A549 (cell line): Measurements from ENCODE around the gene LSP1. TPM values are rescaled to one million over a fixed set of nuclear protein-coding genes. Genes with fewer than 3 reads are reported as not detected.

Source experiments
- ATAC-seq, 2 experiments: fragments of 200-7000 bp in 1 of 2; fragments of >200 bp in 1 of 2; cut with Nextera tagmentation in 1 of 2; cut with Tn5 transposase in 1 of 2; 3 replicates each; pipeline versions ENCODE4 v1.8.0 to v1.9.1; 2018 to 2020; ENCODE audit warnings: mild to moderate bottlenecking in 1 of 2, moderate library complexity in 1 of 2
- CTCF ChIA-PET: fragments of 300-600 bp; sonication (Branson Sonifier 250); formaldehyde crosslinking; extraction: SDS; loops from one replicate; lab custom pipeline; 2021; ENCODE audit warnings: antibody characterized with exemption, inconsistent platforms; lab: Yijun Ruan, JAX
- POLR2A ChIA-PET: fragments of 350-600 bp; formaldehyde crosslinking; extraction: SDS; loops from one replicate; lab custom pipeline; 2021; ENCODE audit warnings: antibody characterized with exemption, inconsistent platforms; lab: Yijun Ruan, JAX
- DNase-seq, 2 experiments: peaks; one replicate each; pipeline versions ENCODE4 v3.0.0 to v3.0.0-alpha.2; 2011 to 2016; ENCODE audit warnings: low read depth in 1 of 2, low spot score in 1 of 2
- FAIRE-seq: peaks from 2 replicates; lab custom pipeline; 2011; peaks lifted over from hg19 to GRCh38; lab: Jason Lieb, UNC
- H3K27ac ChIP-seq, 2 experiments: fragments of >200 bp; sonication (Bioruptor Twin); formaldehyde crosslinking; 3 replicates each; pipeline ENCODE4 v1.5.1; 2016 to 2017
- H3K4me1 ChIP-seq: fragments of >200 bp; sonication (Bioruptor Twin); formaldehyde crosslinking; 3 replicates; pipeline ENCODE4 v1.6.1; 2016
- H3K4me2 ChIP-seq: fragments of >200 bp; sonication (Bioruptor Twin); formaldehyde crosslinking; 3 replicates; pipeline ENCODE4 v1.6.1; 2016
- H3K4me3 ChIP-seq: fragments of >200 bp; sonication (Bioruptor Twin); formaldehyde crosslinking; 3 replicates; pipeline ENCODE4 v1.5.1; 2016
- H3K9me3 ChIP-seq: fragments of >200 bp; sonication (Bioruptor Twin); formaldehyde crosslinking; 3 replicates; pipeline ENCODE4 v1.6.1; 2016
- CBX2 ChIP-seq: fragments of 200-600 bp; sonication (generic); IDR thresholded peaks from 2 replicates; pipeline ENCODE4 v1.6.1; 2016; ENCODE audit warnings: low read depth, mild to moderate bottlenecking, borderline replicate concordance
- CEBPB ChIP-seq, 2 experiments: fragments of >200 bp in 1 of 2; sonication (Bioruptor Twin) in 1 of 2; formaldehyde crosslinking in 1 of 2; IDR thresholded peaks; 2 replicates each; pipeline ENCODE4 v1.6.1; 2012 to 2016
- EHMT2 ChIP-seq: fragments of 200-600 bp; sonication (generic); IDR thresholded peaks from 2 replicates; pipeline ENCODE4 v1.6.1; 2016; ENCODE audit warnings: antibody characterized with exemption, low read depth, mild to moderate bottlenecking, moderate library complexity
- ESRRA ChIP-seq: fragments of 150-350 bp; IDR thresholded peaks from 2 replicates; pipeline ENCODE4 v1.6.1; 2014; ENCODE audit warnings: mild to moderate bottlenecking, low read length, borderline replicate concordance
- HOXB5 ChIP-seq: fragments of 250-450 bp; sonication (Bioruptor Pico); IDR thresholded peaks from 2 replicates; pipeline ENCODE4 v1.5.0; 2020; ENCODE audit warnings: mild to moderate bottlenecking, moderate library complexity
- MYC ChIP-seq: IDR thresholded peaks from 2 replicates; pipeline ENCODE4 v1.6.1; 2012; ENCODE audit warnings: mild to moderate bottlenecking, inconsistent platforms, low read length, improper control_type of control experiment, borderline replicate concordance
- RARB ChIP-seq: fragments of 250-450 bp; sonication (Bioruptor Pico); IDR thresholded peaks from 2 replicates; pipeline ENCODE4 v1.8.0; 2021; ENCODE audit warnings: mild to moderate bottlenecking, moderate library complexity
- RCOR1 ChIP-seq: fragments of 150-350 bp; IDR thresholded peaks from 2 replicates; pipeline ENCODE4 v1.6.1; 2014; ENCODE audit warnings: antibody characterized with exemption, low read length, low read depth
- TFCP2L1 ChIP-seq: fragments of 250-450 bp; sonication (Bioruptor Pico); IDR thresholded peaks from 2 replicates; pipeline ENCODE4 v1.5.0; 2021; ENCODE audit warnings: mild to moderate bottlenecking
- ZFP36 ChIP-seq: fragments of 450-650 bp; IDR thresholded peaks from 2 replicates; pipeline ENCODE4 v1.6.1; 2014; ENCODE audit warnings: borderline replicate concordance; ENCODE audit not compliant: partially characterized antibody
- WGBS: methylation state at CpG from one replicate; pipeline ENCODE4 v1.1.6; 2017; ENCODE audit errors: missing lambda C conversion rate; 5-methylcytosine and 5-hydroxymethylcytosine counted together
- polyA plus RNA-seq, 4 experiments: library from polyadenylated mRNA; depleted of rRNA in 3 of 4; stranded (reverse); fragments of >200 nt; fragmentation: RNase III in 1 of 4; extraction: RNeasy Plus Mini Kit Qiagen cat#74134 plus additional on column Dnase treatment in 1 of 4; gene quantifications; 2 replicates in 3 of 4; 3 replicates in 1 of 4; pipeline ENCODE4 v1.2.3, GENCODE V29; 2011 to 2017
- TF ChIP-seq, protein P1 (sequence below): fragments of 250-450 bp; sonication (Bioruptor Pico); IDR thresholded peaks from 2 replicates; pipeline ENCODE4 v1.5.0; 2020; ENCODE audit warnings: low read depth, mild to moderate bottlenecking, moderate library complexity
- TF ChIP-seq, protein P2 (sequence below): IDR thresholded peaks from 2 replicates; pipeline ENCODE4 v1.6.1; 2012; ENCODE audit warnings: low read depth, borderline replicate concordance
- TF ChIP-seq, protein P3 (sequence below): fragments of 200-600 bp; sonication (generic); IDR thresholded peaks from 2 replicates; pipeline ENCODE4 v1.6.1; 2016; ENCODE audit warnings: antibody characterized with exemption, mild to moderate bottlenecking, moderate library complexity
- TF ChIP-seq, protein P4 (sequence below): IDR thresholded peaks from 2 replicates; pipeline ENCODE4 v1.6.1; 2012

LSP1 gene
- polyA plus RNA-seq, 2 of the 4 experiments (the other 2 are of a cell fraction), result 0.67 to 3.5 TPM

DNA sequence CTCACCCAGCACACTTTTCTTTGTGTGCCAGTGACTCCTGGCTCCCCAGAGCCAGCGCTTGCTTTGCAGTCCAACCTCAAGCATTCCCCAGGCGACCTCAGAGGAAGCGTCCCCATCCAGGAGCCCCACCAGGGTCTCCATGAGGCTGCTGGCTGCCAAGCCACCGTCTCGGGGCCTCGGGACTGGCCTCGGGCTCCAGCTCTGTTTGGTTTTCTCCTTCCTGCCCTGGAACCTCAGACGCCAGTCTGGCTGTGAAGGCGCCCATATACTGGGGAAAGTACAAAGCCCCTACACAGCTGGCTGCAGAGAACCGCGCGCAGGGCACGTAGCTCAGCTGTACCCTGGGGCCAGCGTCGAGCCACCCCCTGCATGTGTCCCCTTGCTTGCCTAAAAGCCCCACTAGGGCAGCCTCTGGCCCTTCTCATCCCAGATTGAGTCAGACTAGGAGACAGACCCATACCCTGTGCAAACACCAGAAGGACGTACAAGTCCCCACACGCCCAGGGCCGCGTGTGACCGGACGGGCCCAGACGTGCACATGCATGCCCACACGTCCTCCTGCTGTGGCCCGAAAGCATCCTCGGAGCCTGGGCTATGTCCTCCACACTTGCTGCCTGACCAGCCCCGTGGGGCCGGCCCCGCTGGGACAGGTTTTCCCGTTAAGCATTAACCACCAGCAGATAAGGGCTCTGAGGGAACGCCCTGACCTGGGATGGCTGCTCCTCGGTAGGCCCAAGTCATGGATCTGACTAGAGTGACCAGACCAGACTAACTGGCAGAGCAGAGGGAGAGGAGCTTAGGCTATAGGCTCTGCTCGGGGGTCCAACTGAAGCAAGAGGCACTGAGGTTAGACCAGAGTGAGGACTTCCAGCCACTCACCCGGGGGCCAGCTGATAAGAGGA is 22.3 kb upstream of the LSP1 start:
- no peaks in the 10 kb centered on the region for H3K9me3 ChIP-seq
- TF ChIP-seq HOXB5 (no peak), MYC (no peak), ZFP36 (no peak), CEBPB (IDR thresholded peaks at IDR 0.05) (no peak)
- TF ChIP-seq, protein P1, sequence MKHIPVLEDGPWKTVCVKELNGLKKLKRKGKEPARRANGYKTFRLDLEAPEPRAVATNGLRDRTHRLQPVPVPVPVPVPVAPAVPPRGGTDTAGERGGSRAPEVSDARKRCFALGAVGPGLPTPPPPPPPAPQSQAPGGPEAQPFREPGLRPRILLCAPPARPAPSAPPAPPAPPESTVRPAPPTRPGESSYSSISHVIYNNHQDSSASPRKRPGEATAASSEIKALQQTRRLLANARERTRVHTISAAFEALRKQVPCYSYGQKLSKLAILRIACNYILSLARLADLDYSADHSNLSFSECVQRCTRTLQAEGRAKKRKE, result no peak
- FAIRE-seq (no peak), DNase-seq (no peak), ATAC-seq (no peak)
- H3K4me2 ChIP-seq, result peak overlapping the region; percentile 10; the same call in 2 of the 3 replicates
- H3K4me3 ChIP-seq, result no peak overlapping the region
- 54% methylated on average over 17 of the region's 33 CpGs for WGBS
- ChIA-PET POLR2A (interaction anchor here (1.0 to 1.1 kb wide), 2 partner anchors 59 to 137 kb away, joined by 3 to 5 read pairs; no protein-coding TSS in a partner anchor), CTCF (interaction anchor here (0.6 to 13.7 kb wide), 26 partner anchors 11 to 322 kb away, joined by 3 to 605 read pairs (median 28); partner anchors contain the start of genes KRTAP5-6 and LSP1)
- peak overlapping the region; percentile 73 to 89; a peak in 5 of 6 replicates for H3K27ac ChIP-seq
- H3K4me1 ChIP-seq, result peaks cover 80% of the 10 kb centered on the region

DNA sequence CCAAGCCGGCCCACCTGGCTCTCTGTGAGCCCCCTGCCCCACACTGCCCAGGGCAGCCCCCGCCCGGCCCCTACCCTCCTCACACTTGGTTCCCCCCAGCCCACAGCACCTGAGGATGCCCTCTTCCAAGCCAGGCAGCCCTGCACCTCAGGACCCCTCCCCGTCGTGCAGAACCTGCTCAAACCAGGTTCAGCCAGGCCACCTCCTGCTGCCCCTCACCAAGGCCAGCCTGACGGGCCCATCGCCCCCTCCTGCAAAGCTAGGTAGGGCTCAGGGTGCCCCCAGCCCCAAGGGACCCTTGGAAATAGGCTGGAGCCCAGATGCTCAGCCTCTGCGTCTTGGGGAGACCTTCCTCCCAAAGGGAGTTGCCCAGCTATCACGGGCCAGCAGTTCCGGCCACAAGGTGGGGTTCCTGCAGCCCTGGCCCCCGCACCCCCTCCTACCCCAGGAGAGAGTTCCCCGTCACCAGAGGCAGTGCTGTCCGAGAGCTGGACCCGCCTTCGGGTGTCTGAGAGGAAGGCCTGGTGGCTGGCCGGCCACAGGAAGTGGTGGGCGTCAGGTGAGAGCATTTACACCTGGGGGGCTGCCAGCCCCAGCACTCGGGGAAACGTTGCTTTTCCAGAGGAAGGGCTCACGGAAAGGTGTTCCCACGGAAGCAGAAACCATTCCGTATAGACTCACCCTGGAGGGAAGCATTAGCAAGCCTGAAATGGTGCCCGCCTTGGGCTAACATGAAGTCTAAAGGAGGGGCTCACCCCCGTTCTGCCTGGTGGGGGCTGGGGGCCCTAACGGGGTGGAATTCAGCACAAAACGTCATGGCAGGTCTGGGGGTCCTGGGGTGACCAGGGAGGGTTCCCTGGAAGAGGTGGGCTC is 21.3 kb upstream of the LSP1 start:
- ChIA-PET POLR2A (interaction anchor here (3.2 kb wide), 1 partner anchor 138 kb away, joined by 39 read pairs; no protein-coding TSS in a partner anchor), CTCF (interaction anchor here (0.6 to 13.7 kb wide), 59 partner anchors 10 to 321 kb away, joined by 3 to 605 read pairs (median 12); partner anchors contain the start of genes H19, KRTAP5-6 and LSP1)
- 90% methylated on average over 10 of the region's 26 CpGs for WGBS
- no peaks in the 10 kb centered on the region for H3K9me3 ChIP-seq
- FAIRE-seq (no peak), DNase-seq (no peak), ATAC-seq (no peak)
- H3K4me3 ChIP-seq, result no peak overlapping the region
- H3K4me1 ChIP-seq, result peaks cover 74% of the 10 kb centered on the region
- peak overlapping the region; percentile 73 to 89 for H3K27ac ChIP-seq
- no peak for TF ChIP-seq RARB (CRISPR knock-in tag)
- TF ChIP-seq EHMT2, result no peak
- no peak for TF ChIP-seq RCOR1
- TF ChIP-seq, protein P2, sequence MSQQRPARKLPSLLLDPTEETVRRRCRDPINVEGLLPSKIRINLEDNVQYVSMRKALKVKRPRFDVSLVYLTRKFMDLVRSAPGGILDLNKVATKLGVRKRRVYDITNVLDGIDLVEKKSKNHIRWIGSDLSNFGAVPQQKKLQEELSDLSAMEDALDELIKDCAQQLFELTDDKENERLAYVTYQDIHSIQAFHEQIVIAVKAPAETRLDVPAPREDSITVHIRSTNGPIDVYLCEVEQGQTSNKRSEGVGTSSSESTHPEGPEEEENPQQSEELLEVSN, result no peak
- TF ChIP-seq ESRRA, result no peak
- no peak for TF ChIP-seq CBX2
- TF ChIP-seq, protein P3, sequence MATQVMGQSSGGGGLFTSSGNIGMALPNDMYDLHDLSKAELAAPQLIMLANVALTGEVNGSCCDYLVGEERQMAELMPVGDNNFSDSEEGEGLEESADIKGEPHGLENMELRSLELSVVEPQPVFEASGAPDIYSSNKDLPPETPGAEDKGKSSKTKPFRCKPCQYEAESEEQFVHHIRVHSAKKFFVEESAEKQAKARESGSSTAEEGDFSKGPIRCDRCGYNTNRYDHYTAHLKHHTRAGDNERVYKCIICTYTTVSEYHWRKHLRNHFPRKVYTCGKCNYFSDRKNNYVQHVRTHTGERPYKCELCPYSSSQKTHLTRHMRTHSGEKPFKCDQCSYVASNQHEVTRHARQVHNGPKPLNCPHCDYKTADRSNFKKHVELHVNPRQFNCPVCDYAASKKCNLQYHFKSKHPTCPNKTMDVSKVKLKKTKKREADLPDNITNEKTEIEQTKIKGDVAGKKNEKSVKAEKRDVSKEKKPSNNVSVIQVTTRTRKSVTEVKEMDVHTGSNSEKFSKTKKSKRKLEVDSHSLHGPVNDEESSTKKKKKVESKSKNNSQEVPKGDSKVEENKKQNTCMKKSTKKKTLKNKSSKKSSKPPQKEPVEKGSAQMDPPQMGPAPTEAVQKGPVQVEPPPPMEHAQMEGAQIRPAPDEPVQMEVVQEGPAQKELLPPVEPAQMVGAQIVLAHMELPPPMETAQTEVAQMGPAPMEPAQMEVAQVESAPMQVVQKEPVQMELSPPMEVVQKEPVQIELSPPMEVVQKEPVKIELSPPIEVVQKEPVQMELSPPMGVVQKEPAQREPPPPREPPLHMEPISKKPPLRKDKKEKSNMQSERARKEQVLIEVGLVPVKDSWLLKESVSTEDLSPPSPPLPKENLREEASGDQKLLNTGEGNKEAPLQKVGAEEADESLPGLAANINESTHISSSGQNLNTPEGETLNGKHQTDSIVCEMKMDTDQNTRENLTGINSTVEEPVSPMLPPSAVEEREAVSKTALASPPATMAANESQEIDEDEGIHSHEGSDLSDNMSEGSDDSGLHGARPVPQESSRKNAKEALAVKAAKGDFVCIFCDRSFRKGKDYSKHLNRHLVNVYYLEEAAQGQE, result no peak
- no peak for TF ChIP-seq MYC
- TF ChIP-seq, protein P4, sequence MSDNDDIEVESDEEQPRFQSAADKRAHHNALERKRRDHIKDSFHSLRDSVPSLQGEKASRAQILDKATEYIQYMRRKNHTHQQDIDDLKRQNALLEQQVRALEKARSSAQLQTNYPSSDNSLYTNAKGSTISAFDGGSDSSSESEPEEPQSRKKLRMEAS, result no peak
- no peak for TF ChIP-seq TFCP2L1 (CRISPR knock-in tag)
- H3K4me2 ChIP-seq, result peak overlapping the region; percentile 85
